Hematopoietic multipotent progenitor cell treated with erythropoietin and hydrocortisone succinate and interleukin-3 and kit ligand, for 6 days (in vitro differentiated cells): ENCODE results near the gene GRIP1.

ENCODE experiments used
- DNase-seq: peaks from one replicate; pipeline ENCODE4 v3.0.0-alpha.2; 2015

The GRIP1 gene, protein sequence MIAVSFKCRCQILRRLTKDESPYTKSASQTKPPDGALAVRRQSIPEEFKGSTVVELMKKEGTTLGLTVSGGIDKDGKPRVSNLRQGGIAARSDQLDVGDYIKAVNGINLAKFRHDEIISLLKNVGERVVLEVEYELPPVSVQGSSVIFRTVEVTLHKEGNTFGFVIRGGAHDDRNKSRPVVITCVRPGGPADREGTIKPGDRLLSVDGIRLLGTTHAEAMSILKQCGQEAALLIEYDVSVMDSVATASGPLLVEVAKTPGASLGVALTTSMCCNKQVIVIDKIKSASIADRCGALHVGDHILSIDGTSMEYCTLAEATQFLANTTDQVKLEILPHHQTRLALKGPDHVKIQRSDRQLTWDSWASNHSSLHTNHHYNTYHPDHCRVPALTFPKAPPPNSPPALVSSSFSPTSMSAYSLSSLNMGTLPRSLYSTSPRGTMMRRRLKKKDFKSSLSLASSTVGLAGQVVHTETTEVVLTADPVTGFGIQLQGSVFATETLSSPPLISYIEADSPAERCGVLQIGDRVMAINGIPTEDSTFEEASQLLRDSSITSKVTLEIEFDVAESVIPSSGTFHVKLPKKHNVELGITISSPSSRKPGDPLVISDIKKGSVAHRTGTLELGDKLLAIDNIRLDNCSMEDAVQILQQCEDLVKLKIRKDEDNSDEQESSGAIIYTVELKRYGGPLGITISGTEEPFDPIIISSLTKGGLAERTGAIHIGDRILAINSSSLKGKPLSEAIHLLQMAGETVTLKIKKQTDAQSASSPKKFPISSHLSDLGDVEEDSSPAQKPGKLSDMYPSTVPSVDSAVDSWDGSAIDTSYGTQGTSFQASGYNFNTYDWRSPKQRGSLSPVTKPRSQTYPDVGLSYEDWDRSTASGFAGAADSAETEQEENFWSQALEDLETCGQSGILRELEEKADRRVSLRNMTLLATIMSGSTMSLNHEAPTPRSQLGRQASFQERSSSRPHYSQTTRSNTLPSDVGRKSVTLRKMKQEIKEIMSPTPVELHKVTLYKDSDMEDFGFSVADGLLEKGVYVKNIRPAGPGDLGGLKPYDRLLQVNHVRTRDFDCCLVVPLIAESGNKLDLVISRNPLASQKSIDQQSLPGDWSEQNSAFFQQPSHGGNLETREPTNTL

DNA sequence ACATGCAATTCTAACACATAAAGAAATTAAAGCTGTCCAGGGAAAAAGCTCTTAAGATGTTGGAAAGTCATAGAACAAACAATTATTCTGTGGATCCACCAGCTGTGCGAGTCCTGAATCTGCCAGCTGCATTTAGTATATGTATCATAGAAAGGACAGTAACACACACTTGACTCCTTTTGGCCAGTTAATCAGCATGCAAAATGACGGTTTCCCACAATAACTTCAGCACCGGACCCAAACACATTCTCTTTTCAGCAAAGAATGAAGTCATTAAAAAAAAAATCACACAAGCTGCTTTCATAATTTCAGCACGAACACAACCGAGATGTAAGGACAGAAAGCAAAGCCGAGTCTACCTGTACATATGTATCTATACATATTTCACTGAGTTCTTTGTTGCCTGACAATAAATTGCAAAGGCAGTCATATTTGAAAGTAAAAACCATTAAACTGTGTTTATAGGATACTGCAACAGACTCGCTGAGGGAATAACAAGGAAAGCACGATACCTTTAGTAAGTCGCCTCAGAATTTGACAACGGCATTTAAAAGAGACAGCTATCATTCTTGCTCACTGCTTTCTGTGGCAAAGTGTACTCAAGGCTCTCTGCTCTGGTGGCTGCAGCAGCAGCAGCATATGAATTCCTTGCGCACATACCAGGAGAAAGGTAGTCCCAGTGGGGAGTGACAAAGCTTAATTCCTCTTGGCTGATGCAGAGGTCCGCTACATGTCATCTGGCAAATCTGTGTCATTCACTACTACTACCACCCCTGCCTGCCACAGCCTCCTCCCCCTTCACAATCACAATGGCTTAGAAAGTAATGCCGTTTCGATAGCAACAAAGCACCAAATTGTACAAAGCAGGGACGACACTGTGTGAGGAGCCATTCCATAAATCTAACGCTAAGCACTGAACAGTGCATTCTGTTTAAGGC lies at the start of gene GRIP1:
TSS of gene GRIP1 (minus strand) at position 739 of the 938 bp plus-strand sequence. CDS start at position 567, 172 bp downstream.
- no peak for DNase-seq

DNA sequence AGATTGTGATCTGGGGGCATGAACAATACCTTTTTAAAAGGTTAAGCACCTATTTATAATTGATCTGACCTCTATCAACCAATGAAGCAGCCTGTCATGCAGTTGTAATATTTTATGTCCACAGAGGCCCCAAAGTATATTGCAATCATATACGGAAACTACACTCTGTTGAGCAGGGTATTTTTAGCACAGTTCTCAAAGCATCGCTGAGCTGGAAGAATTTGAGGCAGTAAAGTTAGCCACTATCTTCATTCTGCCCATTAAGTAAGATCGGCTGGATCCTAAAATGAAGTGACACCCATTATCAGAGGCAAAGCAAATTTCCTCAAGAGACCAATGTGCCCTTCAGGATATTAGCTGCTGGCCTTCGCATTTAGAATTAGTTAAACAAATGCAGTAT lies 47.7 kb upstream of the GRIP1 start:
- no peak for DNase-seq

DNA sequence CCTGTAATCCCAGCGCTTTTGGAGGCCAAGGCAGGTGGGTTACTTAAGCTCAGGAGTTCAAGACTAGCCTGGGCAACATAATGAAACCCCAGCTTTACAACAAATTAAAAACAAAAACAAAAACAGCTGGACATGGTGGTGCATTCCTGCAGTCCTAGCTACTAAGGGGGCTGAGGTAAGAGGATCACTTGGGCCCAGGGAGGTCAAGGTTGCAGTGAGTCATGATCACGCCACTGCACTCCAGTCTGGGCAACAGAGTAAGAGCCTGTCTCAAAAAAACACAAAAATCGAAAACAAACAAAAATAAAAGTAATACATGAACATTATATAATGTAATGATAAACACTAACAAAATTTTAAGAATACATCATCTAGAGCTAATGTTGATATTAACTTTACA lies 46.2 kb upstream of the GRIP1 start:
- no peak for DNase-seq

DNA sequence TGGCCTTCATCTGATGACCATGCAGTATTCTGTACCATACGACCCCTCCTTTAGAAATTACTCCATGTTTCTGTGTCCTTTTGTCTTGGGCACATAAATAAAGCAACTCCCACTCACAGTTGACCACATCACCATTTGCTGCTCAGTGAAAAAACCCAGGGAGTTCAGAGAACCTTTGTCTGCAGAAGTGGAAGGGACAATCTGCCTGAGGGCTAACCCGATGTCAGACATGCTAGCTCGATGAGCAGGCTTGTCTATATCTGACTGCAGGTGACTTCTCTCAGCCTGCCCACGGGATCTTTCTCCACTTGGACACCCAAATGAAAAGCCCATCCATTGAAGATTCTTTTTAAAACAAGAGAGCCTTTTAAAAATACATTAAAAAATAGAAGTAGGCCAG lies 45.7 kb upstream of the GRIP1 start:
- no peak for DNase-seq

DNA sequence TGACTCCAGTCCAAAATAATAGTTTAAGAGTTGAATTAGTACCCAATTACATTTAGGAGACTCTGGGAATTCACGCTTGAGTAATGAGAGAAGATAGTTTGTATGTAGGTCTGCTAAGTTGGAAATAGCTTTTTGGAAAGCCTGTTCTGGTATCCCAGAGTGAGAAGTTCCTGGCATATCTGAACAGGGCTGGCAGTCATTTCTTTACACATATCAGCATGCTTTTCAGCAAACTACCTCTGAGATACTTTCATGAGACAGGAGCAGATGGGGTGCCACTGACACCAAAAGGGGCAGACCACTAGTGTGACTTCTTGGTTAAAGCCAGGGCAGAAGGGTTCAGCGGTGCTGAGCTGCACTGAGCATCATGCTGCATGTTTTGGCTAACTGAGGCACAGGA lies 45.1 kb upstream of the GRIP1 start:
- no peak for DNase-seq

DNA sequence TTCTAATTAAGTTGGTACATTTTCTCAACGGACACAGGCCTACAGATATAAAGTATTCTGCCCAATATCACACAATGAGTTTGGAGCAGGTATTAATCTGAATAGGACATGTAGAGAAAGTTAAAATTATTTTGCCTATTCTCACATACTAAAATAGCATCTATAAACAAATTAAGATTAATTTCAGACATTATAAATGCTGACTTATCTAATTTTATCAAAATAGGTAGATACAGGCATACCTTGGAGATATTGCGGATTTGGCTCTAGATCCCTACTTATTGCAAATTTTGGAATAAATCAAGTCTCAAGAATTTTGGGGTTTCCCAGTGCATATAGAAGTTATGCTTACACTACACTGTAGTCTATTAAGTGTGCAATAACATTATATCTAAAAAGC lies 41.0 kb upstream of the GRIP1 start:
- no peak for DNase-seq

DNA sequence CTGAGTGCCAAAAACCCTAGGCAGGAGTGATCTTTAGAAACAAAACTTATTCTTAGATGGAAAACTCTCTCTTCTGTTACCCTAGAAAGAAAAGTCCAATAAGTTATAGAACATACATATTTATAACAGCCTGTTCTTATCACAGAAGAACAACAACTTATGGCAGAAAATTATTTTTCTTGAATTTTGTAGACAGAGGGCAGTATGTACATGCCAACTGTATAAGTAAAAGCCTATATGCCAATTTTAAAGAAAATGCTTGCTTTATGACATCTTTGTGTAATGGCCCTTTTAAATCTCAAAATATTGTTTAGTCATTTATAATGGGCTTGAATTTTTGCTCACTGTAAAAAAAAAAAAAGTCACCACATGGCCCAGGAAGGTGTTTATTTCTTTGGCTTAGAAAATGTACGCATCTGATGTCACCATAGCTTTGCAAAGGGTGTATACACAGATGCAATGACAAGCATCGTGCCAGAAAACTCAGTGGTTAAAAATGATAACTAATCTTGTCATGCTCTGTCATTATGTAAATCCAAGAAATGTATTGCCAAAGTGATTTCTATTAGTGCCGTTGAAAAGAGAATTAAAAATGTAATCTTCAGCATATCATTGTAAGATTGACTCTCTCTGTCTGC lies 38.3 kb upstream of the GRIP1 start:
- peak; percentile 14 for DNase-seq

DNA sequence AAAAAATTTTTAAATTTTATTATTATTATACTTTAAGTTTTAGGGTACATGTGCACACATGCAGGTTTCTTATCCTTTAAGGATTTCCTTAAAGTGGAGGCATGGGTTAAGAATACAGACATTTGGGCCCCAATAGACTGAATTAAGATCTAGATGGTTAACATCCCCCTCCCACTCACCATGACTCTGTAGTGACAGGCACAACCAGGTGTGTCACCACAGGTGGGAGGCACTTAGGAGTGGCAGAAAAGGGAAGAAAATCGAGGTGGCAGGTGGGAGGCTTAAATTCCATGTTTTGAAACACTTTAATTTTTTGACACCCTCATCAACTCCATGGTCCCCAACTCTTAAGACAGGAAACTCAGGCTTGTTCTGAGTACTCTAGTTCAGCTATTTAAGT lies 37.6 kb upstream of the GRIP1 start:
- no peak for DNase-seq

DNA sequence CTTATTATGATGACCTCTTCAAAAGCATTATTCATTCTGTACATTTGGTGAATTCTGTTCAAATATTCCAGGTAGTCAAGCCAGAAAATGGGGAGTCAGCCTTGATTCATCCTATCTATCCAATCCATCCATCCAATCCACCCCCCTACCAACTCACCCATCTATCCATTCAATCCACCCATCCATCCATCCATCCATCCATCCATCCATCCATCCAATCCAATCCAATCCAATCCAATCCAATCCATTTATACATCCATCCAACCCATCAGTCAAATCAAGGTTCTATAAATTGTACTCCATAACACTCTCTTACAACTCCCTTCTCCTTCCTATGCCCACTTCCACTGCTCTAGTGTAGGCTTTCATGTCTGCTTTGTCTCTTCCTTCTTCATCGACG lies 35.8 kb upstream of the GRIP1 start:
- no peak for DNase-seq

DNA sequence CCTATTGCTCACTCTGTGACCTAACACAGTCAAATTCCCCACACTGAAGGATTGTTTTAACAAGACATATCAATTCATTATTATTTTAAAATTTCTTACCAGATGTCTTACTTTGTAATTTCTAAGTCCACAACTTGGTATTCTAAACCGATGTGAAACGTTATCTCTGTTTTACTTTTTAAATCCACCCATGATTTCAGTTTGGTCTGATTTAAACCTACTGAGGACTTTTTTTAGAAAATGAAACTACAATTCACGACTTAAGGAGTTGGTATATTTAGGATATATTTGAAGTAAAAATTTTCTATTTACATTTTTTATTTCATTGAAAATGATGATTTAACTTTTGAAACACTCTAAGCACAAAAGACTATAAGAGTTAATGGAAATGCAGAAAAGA lies 35.1 kb upstream of the GRIP1 start:
- no peak for DNase-seq

DNA sequence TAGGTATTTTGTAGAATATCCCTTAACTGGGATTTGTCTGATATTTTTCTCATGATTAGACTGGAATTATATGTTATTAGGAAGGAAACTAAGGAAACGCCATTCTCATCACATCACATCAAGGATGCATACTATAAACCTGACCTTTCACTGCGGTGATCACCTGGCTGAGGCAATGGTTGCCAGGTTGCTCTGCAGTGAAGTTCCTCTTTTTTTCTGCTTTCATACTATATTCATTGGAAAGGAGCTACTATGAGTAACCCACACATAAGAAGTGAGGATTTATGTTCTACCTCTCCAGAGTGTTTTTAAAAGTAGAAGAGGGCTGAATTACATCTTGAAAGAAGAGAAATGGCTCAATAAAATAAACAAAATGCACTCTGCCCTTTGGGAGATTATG lies 31.0 kb upstream of the GRIP1 start:
- no peak for DNase-seq

DNA sequence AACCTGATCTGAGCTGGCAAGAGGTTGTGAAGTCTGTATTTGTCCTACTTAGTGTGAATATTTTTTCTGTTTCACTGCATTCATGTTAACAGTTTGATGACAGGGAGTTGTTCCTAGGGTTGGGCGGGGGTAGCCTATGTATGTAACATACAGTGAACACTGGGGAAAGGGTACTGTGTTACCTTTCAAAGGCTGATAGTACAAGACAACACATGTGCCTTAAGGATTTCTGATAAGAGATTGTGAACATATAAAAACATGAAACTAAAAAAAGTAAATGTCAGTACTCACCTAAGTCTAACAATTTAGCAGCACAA lies 30.5 kb upstream of the GRIP1 start:
- DNase-seq, result no peak

DNA sequence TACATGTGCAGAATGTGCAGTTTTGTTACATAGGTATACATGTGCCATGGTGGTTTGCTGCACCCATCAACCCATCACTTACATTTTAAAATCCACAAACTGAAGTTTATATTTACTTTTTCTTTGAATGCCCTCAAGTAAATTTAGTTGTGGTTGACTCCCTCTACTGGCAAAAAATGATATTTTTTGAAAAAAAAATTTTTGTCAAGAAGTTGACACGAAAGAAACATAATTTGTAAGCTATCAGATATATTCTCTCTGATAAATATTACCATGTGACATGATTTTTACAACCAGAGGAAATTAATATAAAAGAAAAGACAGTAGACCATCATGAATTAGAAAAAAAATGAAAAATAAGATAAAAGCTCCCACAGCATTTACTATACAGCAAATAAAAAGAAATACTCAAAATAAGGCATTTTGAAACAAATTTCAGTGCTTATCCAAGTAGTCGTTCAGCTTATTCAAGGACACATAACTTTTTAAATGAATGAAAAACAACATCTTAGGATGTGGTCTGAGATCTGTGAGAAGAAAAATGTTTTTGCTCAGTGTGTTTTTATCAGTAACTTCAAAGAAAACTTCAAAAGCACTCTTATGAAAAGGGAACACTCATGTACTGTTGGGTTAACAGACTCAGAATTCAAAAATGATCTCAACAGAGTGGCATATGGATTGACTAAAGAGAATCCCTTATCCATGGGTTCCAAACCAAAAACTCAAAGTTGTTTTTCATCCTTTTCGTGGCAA lies 30.0 kb upstream of the GRIP1 start:
- DNase-seq, result peak; percentile 41

DNA sequence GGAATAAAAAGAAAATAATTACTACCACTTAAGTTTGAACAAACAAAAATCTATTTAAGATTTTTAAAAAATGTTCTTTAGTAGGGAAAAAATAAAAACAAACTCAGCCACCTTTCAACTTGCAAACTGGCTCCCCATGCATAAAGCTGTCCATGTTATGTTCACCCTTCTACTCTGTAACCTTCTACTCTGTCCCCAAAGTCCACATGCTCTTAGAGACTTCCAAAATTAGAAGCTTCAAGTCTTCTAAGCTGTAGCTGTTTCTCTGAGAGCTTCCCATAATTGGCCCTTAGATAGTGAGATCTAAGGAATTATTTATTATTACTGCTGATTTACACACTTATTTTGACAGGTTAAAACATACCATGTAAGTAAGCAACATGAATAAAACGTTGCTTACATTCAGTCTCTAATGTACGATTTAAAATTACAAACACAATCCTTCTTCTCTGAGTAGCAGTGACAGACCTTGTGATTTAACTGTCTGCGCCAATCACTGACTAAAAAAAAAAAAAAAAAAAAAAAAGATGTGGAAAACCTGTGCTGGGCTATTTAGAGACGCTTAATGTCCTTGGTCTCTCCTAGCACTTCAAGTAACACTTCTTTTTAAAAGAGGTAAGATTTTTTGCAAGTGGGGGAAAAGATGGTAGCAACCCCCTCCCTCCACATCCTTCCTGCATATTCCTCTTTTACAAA lies 28.3 kb upstream of the GRIP1 start:
- DNase-seq, result no peak

DNA sequence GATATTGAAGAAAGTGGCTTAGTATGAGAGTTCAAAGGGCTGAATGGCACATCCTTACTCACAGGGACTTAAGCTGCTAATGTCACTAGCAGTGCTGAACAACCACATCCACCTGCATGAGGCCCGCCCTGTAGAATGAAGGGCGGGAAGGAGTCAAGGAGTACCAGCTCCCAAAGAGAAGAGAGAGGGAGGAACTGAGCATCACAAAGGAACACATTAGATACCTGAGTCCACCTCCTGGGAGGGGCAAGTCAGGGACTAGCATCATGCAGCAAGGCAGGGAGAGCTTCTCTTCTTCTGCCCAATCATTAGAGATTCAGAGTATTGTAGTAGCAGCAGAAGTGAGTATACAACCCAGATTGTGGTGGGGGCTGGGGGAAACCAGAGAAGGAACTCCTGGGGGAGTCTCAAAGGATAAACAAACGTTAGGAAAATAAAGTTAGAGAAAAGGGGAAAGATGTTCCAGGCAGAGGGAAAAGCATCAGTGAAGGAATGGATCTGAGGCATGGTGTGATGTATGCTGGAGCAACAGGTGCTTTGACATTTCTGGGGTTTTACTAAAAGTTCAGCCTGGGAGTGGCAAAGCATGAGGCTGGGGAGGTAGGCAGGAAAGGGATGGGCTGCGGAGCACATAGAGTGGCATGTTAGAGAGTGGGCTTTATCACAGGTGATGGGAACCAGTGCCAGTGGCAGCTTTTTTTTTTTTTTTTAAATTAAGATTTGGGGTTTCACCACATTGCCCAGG lies 21.0 kb upstream of the GRIP1 start:
- DNase-seq, result no peak

DNA sequence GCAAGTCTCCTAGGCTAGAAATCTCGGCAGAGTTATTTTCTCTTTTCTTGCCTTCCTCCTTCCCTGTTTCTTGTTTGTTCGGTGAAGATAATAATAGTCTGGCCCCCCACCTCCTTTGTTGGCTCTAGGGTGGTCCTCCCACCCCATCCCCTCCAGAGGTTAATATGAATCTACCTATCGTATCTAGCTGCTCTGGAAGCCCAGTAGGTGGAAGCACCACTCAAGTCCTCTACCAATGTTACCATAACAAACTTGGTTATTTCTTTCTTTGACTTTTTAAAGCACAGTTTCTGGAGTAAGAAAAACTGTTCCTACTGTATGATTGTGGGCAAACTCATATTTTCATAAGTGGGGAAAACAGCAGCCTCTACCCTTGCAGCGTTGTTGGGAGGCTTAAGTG lies 19.7 kb upstream of the GRIP1 start:
- no peak for DNase-seq

DNA sequence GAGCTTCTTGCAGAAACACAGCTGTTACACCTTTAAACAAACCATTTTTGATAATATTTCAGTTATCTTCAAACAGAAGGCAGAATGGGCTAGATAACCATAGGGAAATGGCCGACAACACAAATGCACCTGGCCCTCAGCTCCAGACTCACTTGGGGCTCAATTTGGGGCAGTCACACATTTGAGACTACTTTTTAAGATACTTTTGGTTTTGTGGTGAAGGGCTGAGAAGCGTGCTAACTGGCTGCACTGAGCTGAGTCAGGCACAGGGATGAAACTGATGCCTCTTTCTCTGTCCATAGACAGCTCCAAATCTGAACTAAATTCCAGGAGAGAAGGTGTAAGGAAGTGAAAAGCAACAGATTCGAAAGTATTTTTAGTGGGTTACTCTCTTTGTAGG lies 18.5 kb upstream of the GRIP1 start:
- DNase-seq, result no peak

DNA sequence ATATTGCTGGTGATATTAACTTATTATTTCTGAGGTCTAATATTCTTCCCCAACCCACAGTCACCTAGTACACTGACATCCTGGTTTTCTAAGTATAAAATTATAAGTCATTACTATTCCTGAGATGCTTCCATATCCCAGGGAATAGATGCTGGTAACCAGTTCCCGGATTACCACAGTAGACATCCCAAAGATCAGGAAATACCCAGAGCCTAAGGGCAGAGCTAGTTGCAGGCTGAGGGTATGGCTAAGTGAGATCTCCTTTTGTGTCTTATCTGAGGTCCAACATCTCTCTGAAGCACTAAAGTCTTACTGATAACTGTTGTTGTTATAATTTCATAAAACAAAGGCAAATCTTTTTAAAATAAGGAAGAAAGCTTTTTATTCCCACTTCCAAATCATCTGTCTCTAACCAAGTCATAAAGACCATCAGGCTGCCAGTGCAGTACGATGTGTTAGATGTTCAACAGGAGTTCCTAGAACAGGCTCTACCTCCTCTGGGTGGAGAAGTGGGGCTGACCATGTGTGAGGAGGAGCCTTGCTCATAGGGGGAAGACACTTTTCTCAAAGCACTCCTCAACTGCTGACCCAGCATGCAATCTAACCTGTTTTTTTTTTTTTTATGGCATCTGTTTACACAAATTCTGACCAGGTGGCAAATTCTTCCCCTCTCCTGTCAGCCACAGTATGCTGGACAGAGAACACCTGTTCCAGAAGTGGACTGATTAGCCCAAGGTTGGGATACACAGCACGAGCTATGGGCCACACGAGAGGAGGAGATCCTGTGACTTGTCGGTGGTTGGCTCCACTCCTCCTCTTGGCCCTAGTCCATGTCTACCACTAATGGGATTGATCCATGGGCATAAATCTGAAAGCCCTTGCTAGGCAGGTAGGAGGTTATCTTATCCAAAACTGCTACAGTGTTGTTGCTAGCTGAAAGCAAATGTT lies 16.1 kb upstream of the GRIP1 start:
- DNase-seq, result no peak
